Thymus (tissue), 11 donors: Measurements from ENCODE around the gene DIAPH2. TPM values are rescaled to one million over a fixed set of nuclear protein-coding genes. Genes with fewer than 3 reads are reported as not detected.

ENCODE experiments used
- DNase-seq, 9 donors: peaks; one replicate each; pipeline ENCODE4 v3.0.0-alpha.2; 2013; ENCODE audit warnings: low spot score in 9 of 9, low read depth in 6 of 9, missing footprints in 1 of 9
- H3K27ac ChIP-seq, 2 donors: one replicate each; pipeline ENCODE4 v1.5.1; 2013; ENCODE audit warnings: control low read depth in 1 of 2, low read depth in 1 of 2, low read length in 1 of 2, mild to moderate bottlenecking in 1 of 2, moderate library complexity in 1 of 2
- H3K27me3 ChIP-seq, 2 donors: one replicate each; pipeline ENCODE4 v1.5.1; 2013; ENCODE audit warnings: low read length in 1 of 2; ENCODE audit not compliant: control insufficient read depth in 2 of 2, insufficient read depth in 1 of 2
- H3K36me3 ChIP-seq, 2 donors: one replicate each; pipeline ENCODE4 v1.5.1; 2013; ENCODE audit warnings: low read length in 1 of 2, mild to moderate bottlenecking in 1 of 2, moderate library complexity in 1 of 2; ENCODE audit not compliant: control insufficient read depth in 2 of 2, insufficient read depth in 2 of 2
- H3K4me1 ChIP-seq, 2 donors: one replicate each; pipeline ENCODE4 v1.5.1; 2013; ENCODE audit warnings: low read length in 2 of 2; ENCODE audit not compliant: control insufficient read depth in 2 of 2, insufficient read depth in 2 of 2
- H3K4me3 ChIP-seq, 2 donors: one replicate each; pipeline ENCODE4 v1.5.1; 2013; ENCODE audit warnings: low read length in 2 of 2, control low read depth in 1 of 2, mild to moderate bottlenecking in 1 of 2
- H3K9me3 ChIP-seq, 2 donors: one replicate each; pipeline ENCODE4 v1.5.1; 2013; ENCODE audit warnings: low read length in 1 of 2, mild to moderate bottlenecking in 1 of 2; ENCODE audit not compliant: control insufficient read depth in 2 of 2, insufficient read depth in 1 of 2
- WGBS: extraction: QIAGEN DNeasy Blood & Tissue Kit; methylation state at CpG from one replicate; pipeline ENCODE4 v1.1.7; 2013; 5-methylcytosine and 5-hydroxymethylcytosine counted together
- polyA plus RNA-seq: library from polyadenylated mRNA; stranded (reverse); fragments of 200-250 nt; gene quantifications from one replicate; pipeline ENCODE4 v1.2.3, GENCODE V29; 2013
- total RNA-seq: library from RNA; stranded (reverse); fragments of 120-200 nt; gene quantifications from one replicate; pipeline ENCODE4 v1.2.4, GENCODE V29; 2013
- donor health status: healthy.

Gene DIAPH2
- total and polyA plus RNA-seq, 2 donors = 4.8 to 13.1 TPM

DNA sequence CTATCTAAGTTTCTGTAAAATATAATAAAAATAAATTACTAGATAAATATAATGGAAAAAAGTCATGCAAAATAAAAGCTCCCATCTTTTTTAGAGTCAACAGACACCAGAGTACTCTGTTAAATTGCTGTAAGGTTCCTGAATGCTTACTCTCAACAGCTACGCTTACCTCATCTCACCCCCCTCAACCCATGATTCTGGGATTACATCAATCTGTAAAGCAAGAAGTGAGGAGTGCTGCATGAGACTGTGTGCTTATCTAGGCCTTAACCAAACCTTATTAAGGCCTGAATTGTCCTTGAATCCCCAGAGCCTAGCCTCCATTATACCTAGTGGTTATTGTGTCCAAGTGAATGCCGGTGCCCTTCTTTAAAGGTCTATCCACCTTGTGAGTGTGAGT, 934.9 kb downstream of the DIAPH2 start:
- no peaks in the 10 kb centered on the region for H3K36me3 ChIP-seq
- WGBS = 99% methylated on average over 2 of the region's 2 CpGs
- no peaks in the 10 kb centered on the region for H3K9me3 ChIP-seq
- H3K4me3 ChIP-seq = no peak overlapping the region
- H3K27me3 ChIP-seq = no peaks in the 10 kb centered on the region
- no peak for DNase-seq
- no peaks in the 10 kb centered on the region for H3K4me1 ChIP-seq
- H3K27ac ChIP-seq = no peak overlapping the region

- no peaks in the 10 kb centered on the region for H3K27me3 ChIP-seq
- H3K27ac ChIP-seq = no peak overlapping the region
- H3K36me3 ChIP-seq = no peaks in the 10 kb centered on the region
- H3K4me3 ChIP-seq = no peak overlapping the region
- no peaks in the 10 kb centered on the region for H3K4me1 ChIP-seq
- 95% methylated on average over 3 of the region's 3 CpGs for WGBS
- DNase-seq = no peak
- no peaks in the 10 kb centered on the region for H3K9me3 ChIP-seq
Observed at GRCh38 chrX:97622111-97622510, 937.5 kb downstream of the DIAPH2 start.

GRCh38 chrX:97628326-97628725, 943.7 kb downstream of the DIAPH2 start:
- H3K36me3 ChIP-seq = no peaks in the 10 kb centered on the region
- H3K4me1 ChIP-seq = no peaks in the 10 kb centered on the region
- no peak overlapping the region for H3K4me3 ChIP-seq
- 97% methylated on average over 2 of the region's 2 CpGs for WGBS
- H3K9me3 ChIP-seq = no peaks in the 10 kb centered on the region
- no peak overlapping the region for H3K27ac ChIP-seq
- no peak for DNase-seq
- no peaks in the 10 kb centered on the region for H3K27me3 ChIP-seq

- DNase-seq = no peak
- 89% methylated on average over 6 of the region's 6 CpGs for WGBS
- H3K4me1 ChIP-seq = no peaks in the 10 kb centered on the region
- H3K27ac ChIP-seq = no peak overlapping the region
- no peaks in the 10 kb centered on the region for H3K9me3 ChIP-seq
- H3K4me3 ChIP-seq = no peak overlapping the region
- H3K27me3 ChIP-seq = no peaks in the 10 kb centered on the region
- no peaks in the 10 kb centered on the region for H3K36me3 ChIP-seq
Observed at GRCh38 chrX:97628807-97629596, 944.4 kb downstream of the DIAPH2 start.

DNA sequence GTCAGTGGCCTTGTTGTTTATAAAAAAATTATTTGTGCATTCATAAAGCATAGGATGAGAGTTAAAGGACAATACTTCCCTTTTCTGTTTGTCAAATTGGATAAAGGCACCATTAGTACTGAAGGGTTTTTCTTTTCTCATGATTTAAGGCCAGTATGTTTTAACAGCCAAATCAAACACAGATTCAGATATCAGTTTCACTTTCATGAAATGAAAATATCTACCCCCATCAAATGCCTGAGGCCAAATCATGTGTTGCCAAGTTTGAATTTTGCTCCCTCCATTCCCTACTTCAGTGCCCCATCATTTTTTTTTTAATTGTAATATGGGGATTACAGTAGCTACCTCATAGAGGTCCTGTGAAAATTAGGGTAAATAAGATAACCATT, 944.9 kb downstream of the DIAPH2 start:
- no peaks in the 10 kb centered on the region for H3K27me3 ChIP-seq
- H3K4me1 ChIP-seq = no peaks in the 10 kb centered on the region
- H3K4me3 ChIP-seq = no peak overlapping the region
- H3K9me3 ChIP-seq = no peaks in the 10 kb centered on the region
- no peaks in the 10 kb centered on the region for H3K36me3 ChIP-seq
- H3K27ac ChIP-seq = no peak overlapping the region
- DNase-seq = no peak

DNA sequence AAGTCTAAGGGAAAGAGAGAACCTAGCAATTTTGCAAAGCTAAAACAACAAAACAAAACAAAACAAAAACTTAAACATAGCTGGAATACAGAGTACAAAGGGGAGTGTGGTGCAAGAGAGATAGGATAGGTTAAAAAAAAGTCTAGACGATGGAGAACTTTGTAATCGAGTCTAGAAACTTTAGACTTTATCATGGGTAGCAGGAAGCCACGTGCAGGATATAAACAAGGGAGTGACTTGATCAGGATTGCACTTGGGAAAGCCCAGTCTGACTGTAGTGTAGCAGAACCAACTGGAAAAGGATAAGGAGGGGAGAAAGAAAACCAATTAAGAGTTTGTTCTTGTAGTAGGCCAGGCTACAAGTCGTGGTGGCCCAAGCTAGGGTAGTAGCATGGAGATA, 949.2 kb downstream of the DIAPH2 start:
- no peak overlapping the region for H3K27ac ChIP-seq
- 91% methylated on average over 4 of the region's 4 CpGs for WGBS
- H3K36me3 ChIP-seq = no peaks in the 10 kb centered on the region
- no peaks in the 10 kb centered on the region for H3K27me3 ChIP-seq
- H3K4me3 ChIP-seq = no peak overlapping the region
- no peak for DNase-seq
- no peaks in the 10 kb centered on the region for H3K4me1 ChIP-seq
- no peaks in the 10 kb centered on the region for H3K9me3 ChIP-seq

DNA sequence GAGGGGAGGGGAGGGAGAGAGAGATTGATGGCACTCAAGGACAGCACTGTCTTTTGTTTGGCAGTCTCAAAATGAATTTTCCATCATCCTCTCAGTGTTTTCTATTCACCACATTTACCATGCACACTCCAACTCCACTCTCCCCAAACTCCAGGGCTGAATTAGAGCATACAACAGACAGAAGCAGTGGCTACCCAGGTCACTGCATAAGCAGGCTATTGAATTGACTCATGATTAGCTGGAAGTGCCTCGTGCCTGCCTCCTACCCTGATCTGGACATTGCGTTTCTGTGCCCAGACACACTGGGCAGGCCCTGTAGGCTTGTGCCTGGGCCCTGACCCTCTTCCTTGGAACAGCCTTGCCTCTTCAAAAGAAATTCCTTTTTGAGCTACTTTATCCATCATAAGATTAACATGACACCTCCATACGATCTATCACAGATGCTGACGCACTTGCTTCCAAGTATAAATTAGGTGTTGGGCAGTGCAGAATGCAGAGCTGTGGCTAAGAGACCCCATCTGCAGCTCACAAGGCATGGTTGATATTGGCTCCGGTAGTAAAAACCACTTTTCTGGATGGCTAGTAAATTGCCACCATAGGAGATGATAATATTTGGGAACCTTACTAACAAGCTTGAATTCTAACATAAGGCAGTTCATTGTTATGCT, 952.0 kb downstream of the DIAPH2 start:
- Histone ChIP-seq H3K4me3 (no peak overlapping the region), H3K36me3 (no peaks in the 10 kb centered on the region), H3K27me3 (no peaks in the 10 kb centered on the region), H3K4me1 (no peaks in the 10 kb centered on the region), H3K27ac (no peak overlapping the region), H3K9me3 (no peaks in the 10 kb centered on the region)
- DNase-seq = no peak
- 94% methylated on average over 5 of the region's 5 CpGs for WGBS

GRCh38 chrX:97637289-97637688, 952.6 kb downstream of the DIAPH2 start:
- 88% methylated on average over 2 of the region's 2 CpGs for WGBS
- H3K27ac ChIP-seq = no peak overlapping the region
- no peak overlapping the region for H3K4me3 ChIP-seq
- H3K36me3 ChIP-seq = no peaks in the 10 kb centered on the region
- no peak for DNase-seq
- no peaks in the 10 kb centered on the region for H3K4me1 ChIP-seq
- no peaks in the 10 kb centered on the region for H3K27me3 ChIP-seq
- H3K9me3 ChIP-seq = no peaks in the 10 kb centered on the region

- H3K27me3 ChIP-seq = no peaks in the 10 kb centered on the region
- H3K27ac ChIP-seq = no peak overlapping the region
- no peak for DNase-seq
- H3K4me1 ChIP-seq = no peaks in the 10 kb centered on the region
- no peaks in the 10 kb centered on the region for H3K9me3 ChIP-seq
- no peak overlapping the region for H3K4me3 ChIP-seq
- WGBS = 97% methylated on average over 3 of the region's 3 CpGs
- no peaks in the 10 kb centered on the region for H3K36me3 ChIP-seq
Observed at GRCh38 chrX:97638621-97639020, 954.0 kb downstream of the DIAPH2 start.
